ENCODE data around the gene ATP9A. TPM values are rescaled to one million over a fixed set of nuclear protein-coding genes. Genes with fewer than 3 reads are reported as not detected.
A peak's percentile ranks its signal among the peaks of the same experiment; 100 is the strongest.
"Not testable (repeated sequence)": the region's sequence is repeated elsewhere in the genome, so short reads cannot be mapped to it uniquely, and the experiment has no call there.

ATP9A gene, protein sequence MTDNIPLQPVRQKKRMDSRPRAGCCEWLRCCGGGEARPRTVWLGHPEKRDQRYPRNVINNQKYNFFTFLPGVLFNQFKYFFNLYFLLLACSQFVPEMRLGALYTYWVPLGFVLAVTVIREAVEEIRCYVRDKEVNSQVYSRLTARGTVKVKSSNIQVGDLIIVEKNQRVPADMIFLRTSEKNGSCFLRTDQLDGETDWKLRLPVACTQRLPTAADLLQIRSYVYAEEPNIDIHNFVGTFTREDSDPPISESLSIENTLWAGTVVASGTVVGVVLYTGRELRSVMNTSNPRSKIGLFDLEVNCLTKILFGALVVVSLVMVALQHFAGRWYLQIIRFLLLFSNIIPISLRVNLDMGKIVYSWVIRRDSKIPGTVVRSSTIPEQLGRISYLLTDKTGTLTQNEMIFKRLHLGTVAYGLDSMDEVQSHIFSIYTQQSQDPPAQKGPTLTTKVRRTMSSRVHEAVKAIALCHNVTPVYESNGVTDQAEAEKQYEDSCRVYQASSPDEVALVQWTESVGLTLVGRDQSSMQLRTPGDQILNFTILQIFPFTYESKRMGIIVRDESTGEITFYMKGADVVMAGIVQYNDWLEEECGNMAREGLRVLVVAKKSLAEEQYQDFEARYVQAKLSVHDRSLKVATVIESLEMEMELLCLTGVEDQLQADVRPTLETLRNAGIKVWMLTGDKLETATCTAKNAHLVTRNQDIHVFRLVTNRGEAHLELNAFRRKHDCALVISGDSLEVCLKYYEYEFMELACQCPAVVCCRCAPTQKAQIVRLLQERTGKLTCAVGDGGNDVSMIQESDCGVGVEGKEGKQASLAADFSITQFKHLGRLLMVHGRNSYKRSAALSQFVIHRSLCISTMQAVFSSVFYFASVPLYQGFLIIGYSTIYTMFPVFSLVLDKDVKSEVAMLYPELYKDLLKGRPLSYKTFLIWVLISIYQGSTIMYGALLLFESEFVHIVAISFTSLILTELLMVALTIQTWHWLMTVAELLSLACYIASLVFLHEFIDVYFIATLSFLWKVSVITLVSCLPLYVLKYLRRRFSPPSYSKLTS
- 1.8 and 2.0 TPM in 2 replicates for total RNA-seq (2014; rRNA removed)
- 7.6 TPM for polyA plus RNA-seq (2012)

DNA sequence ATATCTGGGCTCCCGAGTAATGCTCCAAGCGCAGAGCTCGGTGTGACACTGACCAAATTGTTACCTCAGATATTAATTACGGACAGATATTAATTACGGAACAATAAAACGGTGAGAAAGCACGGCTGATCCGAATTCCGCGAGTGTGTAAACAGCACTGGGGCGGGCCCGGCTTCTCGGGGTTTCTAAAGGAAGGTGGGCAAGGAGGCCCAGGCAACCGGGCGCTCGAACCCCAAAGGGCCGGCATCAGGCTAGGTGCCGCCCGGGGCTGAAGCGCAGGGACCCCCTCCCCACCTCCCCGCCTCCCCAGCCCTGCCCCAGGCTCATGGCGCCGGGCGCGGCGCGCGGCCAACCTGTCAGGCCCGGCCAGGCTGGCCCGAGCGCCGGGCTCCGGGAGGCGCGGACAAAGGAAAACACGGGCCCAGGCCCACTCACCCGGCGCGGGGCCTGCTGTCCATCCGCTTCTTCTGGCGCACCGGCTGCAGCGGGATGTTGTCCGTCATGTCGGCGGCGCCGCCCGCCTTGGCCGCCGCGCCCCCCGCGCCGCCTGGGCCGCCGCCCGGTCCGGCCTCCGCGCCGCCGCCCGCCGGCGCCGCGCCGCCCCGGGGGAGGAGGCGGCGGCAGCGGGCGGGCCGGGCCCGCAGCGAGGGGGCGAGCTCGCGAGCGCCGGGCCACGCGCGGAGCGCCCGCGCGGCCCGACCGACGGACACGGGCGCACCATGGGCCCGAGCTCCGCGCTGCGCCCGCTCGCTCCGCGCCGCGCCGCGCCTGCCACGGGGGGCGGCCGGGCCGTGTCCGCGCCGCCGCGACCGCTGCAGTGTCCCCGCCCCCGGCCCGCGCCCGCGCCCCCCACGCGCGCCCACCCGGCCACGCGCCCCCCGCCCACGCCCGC, at the start of gene ATP9A:
Gene ATP9A (minus strand): TSS at position 524 of the 892 bp plus-strand sequence. CDS start 21 bp downstream, at position 503.
- no peak for DNase-seq (ENCODE audit: low read depth)

DNA sequence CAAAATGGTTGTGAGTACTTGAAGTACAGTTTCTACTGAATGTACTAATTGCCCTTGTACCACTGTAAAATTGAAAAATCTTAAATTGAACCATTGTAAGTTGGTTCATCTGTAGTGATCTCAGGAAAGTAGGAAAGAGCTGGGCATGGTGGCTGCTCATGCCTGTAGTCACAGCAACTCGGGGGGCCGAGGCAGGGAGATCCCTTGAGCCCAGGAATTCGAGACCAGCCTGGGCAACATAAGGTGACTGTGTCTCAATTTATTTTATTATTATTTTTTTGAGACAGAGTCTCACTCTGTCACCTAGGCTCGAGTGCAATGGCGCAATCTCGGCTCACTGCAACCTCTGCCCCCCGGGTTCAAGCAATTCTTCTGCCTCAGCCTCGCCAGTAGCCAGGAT, 48.7 kb upstream of the ATP9A start:
- DNase-seq (ENCODE audit: low read depth), result not testable (repeated sequence)

DNA sequence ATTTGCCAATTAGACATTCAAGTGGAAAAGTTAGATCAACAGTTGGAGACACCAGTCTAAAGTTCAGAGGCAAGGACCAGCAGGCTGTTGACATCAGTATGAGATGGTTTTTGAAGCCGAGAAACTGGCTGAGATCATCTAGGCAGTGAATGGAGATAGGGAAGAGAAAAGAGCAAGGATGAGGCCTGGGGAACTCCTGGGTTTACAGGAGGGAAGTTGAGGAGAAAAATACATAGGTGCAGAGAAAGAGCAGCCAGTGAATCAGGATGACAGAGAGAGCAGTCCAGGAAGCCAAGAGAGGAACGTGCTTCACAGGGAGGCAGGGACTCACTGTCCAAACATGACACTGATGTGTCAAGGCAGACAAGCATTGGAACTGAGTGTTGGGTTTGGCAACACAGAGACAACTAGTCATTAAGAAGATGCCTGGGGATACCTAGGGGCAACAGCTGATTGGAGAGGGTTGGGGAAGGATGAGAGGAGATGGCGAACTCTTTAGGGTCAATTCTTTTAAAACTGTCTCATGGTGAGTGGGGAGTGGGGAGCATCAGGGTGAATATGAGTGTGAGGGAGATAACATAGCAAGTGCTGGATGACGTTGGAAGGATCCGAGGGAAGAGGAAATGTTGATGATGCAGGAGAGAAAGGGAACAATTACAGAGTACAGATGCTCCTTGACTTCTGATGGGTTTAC, 47.3 kb upstream of the ATP9A start:
- DNase-seq (ENCODE audit: low read depth), result no peak

DNA sequence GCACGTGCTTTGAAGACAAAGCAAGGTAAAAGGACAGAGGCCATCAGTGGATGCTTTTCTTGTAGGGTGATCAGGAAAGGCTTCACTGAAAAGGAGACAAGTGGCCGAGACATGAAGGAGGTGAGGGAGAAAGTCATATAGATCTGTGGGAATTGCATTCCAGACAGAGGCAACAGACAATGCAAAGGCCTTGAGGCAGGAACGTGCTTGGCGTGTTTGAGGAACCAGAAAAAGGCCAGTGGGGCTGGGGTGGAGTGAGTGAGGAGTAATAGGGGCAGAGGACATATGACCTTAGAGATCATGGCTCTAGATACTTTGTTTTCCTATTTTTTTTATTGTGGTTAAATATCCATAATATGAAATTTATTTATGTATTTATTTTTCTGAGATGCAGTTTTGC, 44.7 kb upstream of the ATP9A start:
- DNase-seq (ENCODE audit: low read depth), result no peak

DNA sequence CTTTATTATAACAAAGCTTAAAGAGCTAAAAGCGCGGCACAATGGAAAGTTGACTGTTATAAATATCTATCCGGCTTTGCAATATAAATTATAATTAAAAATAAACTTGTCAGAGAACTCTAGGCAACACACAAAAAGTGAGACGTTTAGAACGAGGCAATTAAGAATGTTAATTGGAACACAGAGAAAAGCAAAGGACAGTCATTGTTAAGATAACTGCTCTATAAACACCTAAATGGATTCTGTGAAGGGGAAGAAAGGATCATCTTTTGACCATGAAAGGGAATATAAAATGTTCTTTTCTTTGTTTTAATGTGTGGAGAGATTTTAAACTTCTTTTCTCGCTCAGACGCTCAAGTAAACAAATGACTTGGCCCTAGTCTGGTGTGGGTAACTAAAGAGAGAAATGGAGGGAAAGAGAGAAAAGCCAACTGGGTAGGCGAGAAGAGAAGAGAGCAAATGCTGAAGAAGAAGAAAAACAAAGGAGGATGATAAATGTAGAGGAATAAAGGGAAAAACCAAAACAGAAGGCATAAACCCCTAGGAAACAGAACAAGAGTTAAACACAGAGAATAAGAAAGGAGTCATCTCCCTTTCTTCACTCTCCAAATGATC, 43.4 kb upstream of the ATP9A start:
- DNase-seq (ENCODE audit: low read depth), result no peak

DNA sequence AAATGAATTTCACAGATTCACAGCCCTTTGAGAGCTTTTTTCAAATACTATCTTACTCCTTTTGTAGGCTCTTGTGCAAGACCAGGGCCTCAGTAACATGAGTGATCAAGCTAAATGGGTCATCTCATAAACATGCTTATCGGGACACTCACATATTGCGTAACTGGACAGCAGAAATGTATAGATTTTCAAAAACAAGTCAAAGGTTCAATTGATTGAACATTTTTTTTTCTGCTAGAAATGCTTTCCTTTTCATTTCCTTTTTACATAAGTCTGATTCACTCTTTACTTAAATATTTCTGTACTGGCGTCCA, 42.8 kb upstream of the ATP9A start:
- no peak for DNase-seq (ENCODE audit: low read depth)

DNA sequence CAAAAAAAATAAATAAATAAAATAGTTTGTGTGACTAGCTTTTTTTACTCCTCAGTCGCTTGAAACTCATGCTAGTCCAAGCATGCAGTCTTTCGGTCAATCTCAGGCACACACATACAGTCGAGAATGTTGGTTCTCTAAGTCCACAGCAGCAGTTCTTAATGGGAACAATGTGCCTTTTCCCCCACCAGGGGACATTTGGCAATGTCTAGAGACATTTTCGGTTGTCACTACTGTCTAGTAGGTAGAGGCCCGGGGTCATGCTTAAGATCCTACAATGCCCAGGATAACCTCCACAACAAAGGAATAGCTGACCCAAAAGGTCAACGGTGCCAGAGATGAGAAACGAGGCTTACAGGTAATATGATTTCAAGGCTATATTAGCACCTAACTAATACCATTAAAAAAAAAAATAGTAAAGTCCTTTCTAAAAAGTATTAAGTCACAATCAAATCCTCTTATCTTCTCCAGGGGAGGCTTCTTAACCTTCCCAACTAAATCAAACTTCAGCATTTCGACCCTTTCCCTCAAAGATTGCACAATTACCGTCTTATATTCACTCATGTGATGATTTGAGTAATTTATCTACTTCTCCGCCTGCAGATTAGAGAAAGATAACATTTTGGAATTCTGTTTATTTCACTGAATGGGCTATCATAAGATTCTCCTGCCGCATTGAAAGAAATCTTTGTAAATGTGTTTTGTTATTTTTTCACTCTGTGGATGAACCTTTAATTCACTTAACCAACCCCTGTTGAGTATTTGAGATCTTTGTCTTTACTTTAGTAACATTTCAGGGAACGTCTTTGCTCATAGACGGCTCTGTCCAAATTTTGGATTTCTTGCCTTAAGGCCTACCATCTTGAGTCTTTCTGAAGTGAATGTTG, 42.2 kb upstream of the ATP9A start:
- no peak for DNase-seq (ENCODE audit: low read depth)

DNA sequence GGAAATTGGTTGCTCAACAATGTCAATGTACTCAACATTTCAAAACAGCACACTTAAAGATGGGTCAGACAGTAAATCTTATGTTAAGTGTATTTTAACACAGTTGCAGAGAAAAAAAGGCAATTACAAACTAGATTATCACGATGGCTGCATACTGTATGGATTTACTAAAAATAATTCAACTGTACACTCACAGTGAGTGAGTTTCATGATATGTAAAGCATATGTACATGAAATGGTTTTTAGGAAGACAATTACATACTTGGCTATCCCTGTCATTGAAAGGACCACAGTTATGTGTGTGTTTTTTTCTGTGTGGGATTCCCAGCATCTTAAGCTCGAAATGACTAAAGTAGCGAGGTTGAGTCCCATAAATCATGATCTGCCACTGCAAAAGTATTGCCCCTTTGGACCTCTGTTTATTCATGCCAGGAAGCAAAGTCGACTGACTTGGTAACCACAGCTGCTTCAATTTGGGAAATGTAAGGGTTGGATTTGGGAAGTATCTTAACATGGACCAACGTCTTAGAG, 39.6 kb upstream of the ATP9A start:
- no peak for DNase-seq (ENCODE audit: low read depth)

DNA sequence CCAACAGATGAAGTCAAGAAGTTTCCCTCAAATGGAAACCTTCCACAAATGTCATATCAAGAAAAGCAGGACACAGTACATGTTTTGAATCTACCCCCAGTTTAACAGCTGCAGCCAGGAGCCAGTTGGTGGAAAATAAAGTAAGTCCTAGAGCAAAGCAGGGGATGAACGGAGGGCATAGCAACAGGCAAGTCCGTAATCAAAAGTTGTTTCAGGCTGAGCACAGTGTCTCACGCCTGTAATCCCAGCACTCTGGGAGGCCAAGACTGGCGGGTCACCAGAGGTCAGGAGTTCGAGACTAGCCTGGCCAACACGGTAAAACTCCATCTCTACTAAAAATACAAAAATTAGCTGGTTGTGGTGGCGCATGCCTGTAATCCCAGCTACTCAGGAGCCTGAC, 36.6 kb upstream of the ATP9A start:
- DNase-seq (ENCODE audit: low read depth), result no peak

DNA sequence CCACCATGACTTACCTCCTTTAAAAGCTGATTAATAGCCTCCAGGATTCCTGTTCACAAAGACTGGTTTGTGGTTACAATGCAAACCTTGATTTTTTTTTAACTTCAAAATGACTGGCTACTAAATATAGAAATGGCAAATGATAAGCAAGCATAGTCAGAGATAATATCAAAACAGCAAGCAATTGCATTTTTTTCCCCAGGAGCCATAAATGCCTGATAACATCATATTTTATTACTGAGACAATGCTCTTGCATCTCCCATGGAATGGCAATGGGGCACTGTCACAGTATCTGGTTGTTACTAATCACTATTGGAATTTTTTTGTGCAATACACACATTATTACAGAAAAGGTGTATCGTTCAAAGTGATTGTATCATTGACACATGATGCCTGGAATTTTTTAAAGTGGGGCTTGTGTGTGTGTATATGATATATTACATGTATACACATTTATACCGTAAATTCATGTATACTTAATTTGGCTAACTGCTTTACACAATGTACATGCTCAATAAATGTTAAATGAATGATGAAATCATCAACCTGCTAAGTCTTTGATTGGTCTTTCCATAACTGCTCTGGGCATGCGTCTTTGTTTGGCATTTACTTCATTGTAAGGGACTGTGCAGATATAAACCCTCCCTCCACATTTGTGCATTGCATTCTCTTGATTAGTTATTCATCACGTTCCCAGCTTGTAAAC, 35.1 kb upstream of the ATP9A start:
- DNase-seq (ENCODE audit: low read depth), result no peak

DNA sequence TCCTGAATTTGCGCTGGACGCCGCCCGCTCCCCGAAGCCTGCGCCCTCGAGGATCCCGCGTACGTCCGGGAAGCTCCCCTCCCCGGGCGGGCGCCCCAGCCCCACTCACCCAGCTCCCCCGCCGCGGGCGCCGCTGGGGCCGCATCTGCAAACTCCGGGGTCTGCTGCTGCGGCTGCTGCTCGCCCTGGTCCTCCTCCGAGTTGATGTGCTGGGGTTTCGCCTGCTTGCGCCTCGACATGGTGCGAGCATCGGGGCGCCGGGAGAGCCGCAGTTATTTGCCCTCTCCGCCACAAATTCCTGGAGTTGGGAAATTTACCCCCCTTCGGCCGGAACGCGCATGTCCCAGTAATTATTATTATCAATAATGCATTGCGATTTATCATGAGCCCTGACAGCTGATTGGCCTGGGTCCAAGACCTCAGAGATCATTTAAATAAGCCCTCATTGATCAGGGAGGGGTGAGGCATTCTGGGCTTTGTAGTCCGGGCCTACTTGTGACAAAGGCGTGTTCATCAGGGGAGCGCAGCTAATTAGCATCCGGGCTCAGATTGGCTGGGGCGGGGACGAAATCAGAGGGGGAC, 34.1 kb upstream of the ATP9A start, which contains the start of gene SALL4:
Gene SALL4 (minus strand): TSS at position 352 of the 582 bp plus-strand sequence. CDS start 113 bp downstream, at position 239.
- no peak for DNase-seq (ENCODE audit: low read depth)

DNA sequence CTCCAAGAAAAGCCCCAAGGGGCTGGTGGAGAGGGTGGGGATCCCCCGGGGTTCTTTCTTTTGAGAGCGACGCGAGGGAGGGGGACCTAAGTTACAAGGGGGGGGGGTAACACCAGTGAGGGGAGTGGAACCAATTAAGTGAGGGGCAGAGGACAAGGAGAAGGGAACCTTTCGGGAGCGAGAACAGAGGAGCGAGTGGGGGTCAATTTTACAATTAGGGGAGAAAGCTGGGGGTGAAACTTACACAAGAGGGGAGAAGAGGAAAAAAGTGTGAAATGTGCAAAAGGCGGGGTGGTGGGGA, 33.6 kb upstream of the ATP9A start:
- DNase-seq (ENCODE audit: low read depth), result no peak

DNA sequence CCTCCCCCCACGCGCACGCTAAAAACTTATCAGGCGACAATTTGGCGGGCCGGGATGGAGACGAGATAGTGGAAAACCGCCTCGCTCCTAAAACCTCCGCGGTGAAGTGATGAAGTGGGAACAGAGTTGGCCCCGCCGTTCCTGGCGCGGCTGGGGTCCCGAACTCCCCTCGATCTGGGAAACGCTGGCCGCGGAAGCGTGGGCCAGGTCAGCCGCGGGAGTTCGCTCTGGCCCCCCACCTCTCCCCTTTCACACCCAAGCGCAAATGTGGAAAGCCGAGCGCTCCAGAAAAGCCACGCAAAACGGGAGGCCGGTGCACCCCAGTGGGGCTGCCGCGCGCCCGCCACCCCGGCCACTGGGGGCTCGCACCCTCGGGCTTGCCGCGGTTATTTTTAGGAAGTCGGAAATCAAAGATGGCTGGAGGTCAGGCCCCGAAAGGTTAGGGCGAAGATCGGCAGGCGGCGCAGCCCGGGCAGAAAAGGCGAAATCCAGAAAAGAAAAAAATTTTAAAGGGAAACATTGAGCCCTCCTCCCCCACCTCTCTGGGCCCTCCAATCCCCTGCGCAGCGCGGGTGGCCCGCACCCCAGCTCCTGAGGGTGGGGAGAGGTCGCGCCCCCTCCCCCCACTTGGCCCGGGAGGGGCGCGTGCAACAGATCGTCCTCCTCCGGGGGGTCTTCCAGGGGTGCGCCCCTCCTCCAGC, 33.1 kb upstream of the ATP9A start:
- DNase-seq (ENCODE audit: low read depth), result peak; percentile 3

DNA sequence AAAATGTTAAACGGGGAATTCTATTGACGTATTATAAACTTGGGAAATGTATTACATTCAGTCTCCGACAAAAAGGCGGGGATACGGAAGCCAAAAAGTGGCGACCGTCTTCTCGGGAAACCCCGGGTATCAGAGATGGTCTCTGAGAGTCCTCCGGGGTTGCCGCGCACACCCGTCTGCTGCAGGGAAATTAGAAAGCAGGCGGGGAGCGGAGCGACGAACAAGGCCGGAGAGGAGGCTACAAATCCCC, 32.6 kb upstream of the ATP9A start:
- DNase-seq (ENCODE audit: low read depth), result no peak

DNA sequence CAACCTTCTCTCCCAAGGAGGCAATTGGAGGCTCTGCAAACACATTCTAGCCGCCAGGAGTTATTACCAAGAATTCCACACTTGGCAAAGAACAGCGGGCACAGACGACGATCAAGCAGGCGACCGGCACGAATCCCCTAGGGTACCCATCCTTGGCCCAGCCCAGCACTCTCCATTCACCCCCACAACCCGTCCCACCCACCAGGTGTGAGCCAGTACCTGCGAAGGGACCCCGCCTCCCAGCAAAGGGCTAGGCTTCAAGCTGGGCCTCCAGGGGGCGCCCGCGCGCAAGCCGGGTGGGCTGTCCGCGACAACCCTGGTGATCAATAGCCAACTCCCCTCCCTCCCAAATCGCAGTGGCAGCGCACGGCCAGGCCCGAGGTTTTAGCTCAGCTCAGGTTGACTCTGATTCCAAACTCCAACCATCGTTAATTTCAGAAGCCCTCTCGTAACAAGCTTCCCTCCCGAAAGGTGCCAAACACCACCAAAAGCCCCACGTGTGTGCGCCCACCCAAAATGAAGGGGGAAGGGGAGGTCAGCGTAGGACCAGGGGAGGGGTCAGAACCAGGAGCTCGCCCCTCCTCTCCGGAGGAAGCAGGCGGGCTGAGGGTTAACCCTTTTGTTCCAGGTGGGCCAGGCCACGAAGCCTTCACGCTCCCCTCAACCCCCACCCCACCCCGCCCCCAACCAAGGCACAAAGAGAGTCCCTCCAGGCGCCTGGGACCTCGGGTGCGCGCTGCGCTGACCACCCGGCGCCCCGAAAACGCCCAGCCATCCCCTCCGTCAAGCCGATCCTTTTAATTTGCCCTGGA, 32.1 kb upstream of the ATP9A start:
- DNase-seq (ENCODE audit: low read depth), result no peak

DNA sequence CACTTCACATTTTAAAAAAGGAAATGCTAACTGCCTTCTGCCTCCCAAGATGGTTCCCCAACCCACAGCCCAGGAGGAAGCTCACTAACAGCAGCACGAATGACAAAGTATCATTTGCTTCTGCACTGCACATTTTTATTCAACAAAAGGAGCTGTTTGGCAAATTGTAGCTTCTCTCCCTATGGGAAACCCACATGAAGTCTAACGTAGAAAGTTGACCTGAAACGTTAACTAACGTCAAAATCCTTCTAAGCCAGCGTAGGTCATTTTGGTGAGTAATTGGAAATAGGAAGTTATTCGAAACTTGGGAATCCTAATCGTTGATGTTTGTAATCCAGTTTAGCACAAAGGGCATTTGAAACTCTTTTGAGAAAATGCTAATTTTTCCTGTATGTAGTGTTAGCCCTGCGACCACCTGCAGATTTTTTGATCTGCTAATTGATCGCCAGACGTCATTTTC, 31.2 kb upstream of the ATP9A start:
- no peak for DNase-seq (ENCODE audit: low read depth)
